Astrocyte (in vitro differentiated cells and primary cell): ENCODE results near the gene ADRA2C. TPM values are rescaled to one million over a fixed set of nuclear protein-coding genes. Genes with fewer than 3 reads are reported as not detected.

ENCODE experiments used
- DNase-seq: peaks from one replicate; pipeline ENCODE4 v3.0.0-alpha.2; 2010; ENCODE audit warnings: low read depth
- FAIRE-seq: peaks from 2 replicates; lab custom pipeline; 2011; peaks lifted over from hg19 to GRCh38; lab: Jason Lieb, UNC
- H2AFZ ChIP-seq: 2 replicates; pipeline ENCODE4 v1.6.0; 2012; ENCODE audit warnings: low read depth, low read length, inconsistent platforms
- H3K27ac ChIP-seq: 2 replicates; pipeline ENCODE4 v1.5.1; 2011; ENCODE audit warnings: low read depth, low read length, inconsistent platforms
- H3K27me3 ChIP-seq: 2 replicates; pipeline ENCODE4 v1.6.0; 2011; ENCODE audit warnings: low read length, inconsistent platforms; ENCODE audit not compliant: insufficient read depth
- H3K36me3 ChIP-seq: 2 replicates; pipeline ENCODE4 v1.5.1; 2011; ENCODE audit warnings: low read length, inconsistent platforms; ENCODE audit not compliant: insufficient read depth
- H3K4me1 ChIP-seq: 2 replicates; pipeline ENCODE4 v1.5.1; 2011; ENCODE audit warnings: low read length, inconsistent platforms; ENCODE audit not compliant: insufficient read depth
- H3K4me2 ChIP-seq: 2 replicates; pipeline ENCODE4 v1.6.0; 2012; ENCODE audit warnings: low read length, inconsistent platforms
- H3K4me3 ChIP-seq: 2 replicates; pipeline ENCODE4 v1.5.1; 2011; ENCODE audit warnings: low read depth, mild to moderate bottlenecking, low read length, inconsistent platforms; ENCODE audit not compliant: insufficient read depth
- H3K79me2 ChIP-seq: 2 replicates; pipeline ENCODE4 v1.6.0; 2012; ENCODE audit warnings: mild to moderate bottlenecking, low read length, inconsistent platforms; ENCODE audit not compliant: insufficient read depth
- H3K9ac ChIP-seq: 2 replicates; pipeline ENCODE4 v1.6.0; 2012; ENCODE audit warnings: mild to moderate bottlenecking, low read length, inconsistent platforms
- H3K9me3 ChIP-seq: 2 replicates; pipeline ENCODE4 v1.5.1; 2012; ENCODE audit warnings: low read depth, mild to moderate bottlenecking, low read length, inconsistent platforms; ENCODE audit not compliant: insufficient read depth
- H4K20me1 ChIP-seq: 2 replicates; pipeline ENCODE4 v1.6.0; 2012; ENCODE audit warnings: low read length, inconsistent platforms; ENCODE audit not compliant: insufficient read depth
- H3K27ac Mint-ChIP-seq: one replicate; pipeline ENCODE4 v1.8.0; 2021; ENCODE audit warnings: mild to moderate bottlenecking, mixed read lengths; ENCODE audit not compliant: unreplicated experiment
- H3K27me3 Mint-ChIP-seq: one replicate; pipeline ENCODE4 v1.8.0; 2021; ENCODE audit warnings: low read depth, mixed read lengths; ENCODE audit not compliant: unreplicated experiment
- H3K36me3 Mint-ChIP-seq: one replicate; pipeline ENCODE4 v1.8.0; 2021; ENCODE audit warnings: low read depth, mixed read lengths; ENCODE audit not compliant: unreplicated experiment
- H3K4me1 Mint-ChIP-seq: one replicate; pipeline ENCODE4 v1.8.0; 2021; ENCODE audit warnings: low read depth, mixed read lengths; ENCODE audit not compliant: unreplicated experiment
- H3K4me3 Mint-ChIP-seq: one replicate; pipeline ENCODE4 v1.8.0; 2021; ENCODE audit warnings: mild to moderate bottlenecking, moderate library complexity, mixed read lengths; ENCODE audit not compliant: unreplicated experiment
- H3K9me3 Mint-ChIP-seq: one replicate; pipeline ENCODE4 v1.8.0; 2021; ENCODE audit warnings: mild to moderate bottlenecking, mixed read lengths; ENCODE audit not compliant: unreplicated experiment
- EZH2 ChIP-seq: IDR thresholded peaks from 2 replicates; pipeline ENCODE4 v1.6.1; 2012; ENCODE audit warnings: mild to moderate bottlenecking, low read length, inconsistent platforms; ENCODE audit not compliant: insufficient read depth
- total RNA-seq: library from RNA; stranded (reverse); gene quantifications from 2 replicates; pipeline ENCODE4 v1.2.1, GENCODE V29; 2021
- TF ChIP-seq, protein P1 (sequence below): IDR thresholded peaks from 2 replicates; pipeline ENCODE4 v1.5.1; 2011; ENCODE audit warnings: low read depth, mild to moderate bottlenecking, inconsistent platforms, low read length, moderate library complexity; ENCODE audit not compliant: insufficient read depth

ADRA2C gene
- total RNA-seq, 1 donor from 2014 or later: 4.2 TPM

DNA sequence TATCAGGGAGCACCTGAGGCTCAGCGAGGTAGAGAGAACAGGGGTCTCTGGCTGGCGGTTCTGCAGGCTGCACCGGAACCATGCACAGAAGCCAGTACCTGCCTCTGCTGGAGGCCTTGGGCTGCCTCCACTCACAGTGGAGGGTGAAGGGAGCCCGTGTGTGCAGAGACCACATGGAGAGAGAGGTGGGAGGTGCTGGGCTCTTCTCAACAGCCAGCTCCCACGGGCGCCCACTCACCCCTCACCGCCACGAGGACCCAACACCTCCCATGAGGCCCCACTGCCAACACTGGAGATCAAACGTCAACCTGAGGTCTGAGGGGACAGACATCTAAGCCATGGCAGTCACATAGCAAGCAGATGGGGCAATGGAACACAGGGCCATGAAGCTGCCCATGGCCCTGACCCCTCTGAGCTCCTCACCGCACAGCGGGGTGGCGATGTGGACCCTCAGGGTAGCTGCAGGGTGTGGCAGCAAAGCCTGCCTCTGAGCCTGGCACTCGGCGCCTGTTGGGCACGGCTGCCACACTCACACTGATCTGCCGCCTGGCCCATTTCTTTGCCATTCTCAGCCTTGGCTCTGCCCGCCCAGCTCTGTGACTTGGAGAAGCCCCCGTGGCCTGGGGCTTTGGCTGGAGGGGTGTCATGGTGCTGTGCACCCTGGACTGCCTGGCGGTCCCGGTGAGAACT, 44.8 kb downstream of the ADRA2C start:
- Mint-ChIP-seq H3K9me3 (peaks cover 4% of the 10 kb centered on the region), H3K4me1 (no peaks in the 10 kb centered on the region), H3K36me3 (no peaks in the 10 kb centered on the region), H3K27me3 (peaks cover 48% of the 10 kb centered on the region), H3K4me3 (no peak overlapping the region), H3K27ac (no peak overlapping the region)
- Histone ChIP-seq H3K27ac (no peak overlapping the region), H3K9ac (no peak overlapping the region), H3K79me2 (no peaks in the 10 kb centered on the region), H4K20me1 (no peaks in the 10 kb centered on the region), H3K36me3 (no peaks in the 10 kb centered on the region), H3K9me3 (no peaks in the 10 kb centered on the region), H3K4me1 (no peaks in the 10 kb centered on the region), H3K4me2 (no peak overlapping the region), H3K27me3 (peaks cover 6% of the 10 kb centered on the region), H2AFZ (no peak overlapping the region), H3K4me3 (no peak overlapping the region)
- no peak for DNase-seq
- no peak for FAIRE-seq
- TF ChIP-seq, protein P1, sequence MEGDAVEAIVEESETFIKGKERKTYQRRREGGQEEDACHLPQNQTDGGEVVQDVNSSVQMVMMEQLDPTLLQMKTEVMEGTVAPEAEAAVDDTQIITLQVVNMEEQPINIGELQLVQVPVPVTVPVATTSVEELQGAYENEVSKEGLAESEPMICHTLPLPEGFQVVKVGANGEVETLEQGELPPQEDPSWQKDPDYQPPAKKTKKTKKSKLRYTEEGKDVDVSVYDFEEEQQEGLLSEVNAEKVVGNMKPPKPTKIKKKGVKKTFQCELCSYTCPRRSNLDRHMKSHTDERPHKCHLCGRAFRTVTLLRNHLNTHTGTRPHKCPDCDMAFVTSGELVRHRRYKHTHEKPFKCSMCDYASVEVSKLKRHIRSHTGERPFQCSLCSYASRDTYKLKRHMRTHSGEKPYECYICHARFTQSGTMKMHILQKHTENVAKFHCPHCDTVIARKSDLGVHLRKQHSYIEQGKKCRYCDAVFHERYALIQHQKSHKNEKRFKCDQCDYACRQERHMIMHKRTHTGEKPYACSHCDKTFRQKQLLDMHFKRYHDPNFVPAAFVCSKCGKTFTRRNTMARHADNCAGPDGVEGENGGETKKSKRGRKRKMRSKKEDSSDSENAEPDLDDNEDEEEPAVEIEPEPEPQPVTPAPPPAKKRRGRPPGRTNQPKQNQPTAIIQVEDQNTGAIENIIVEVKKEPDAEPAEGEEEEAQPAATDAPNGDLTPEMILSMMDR: no peak
- no peak for TF ChIP-seq EZH2

DNA sequence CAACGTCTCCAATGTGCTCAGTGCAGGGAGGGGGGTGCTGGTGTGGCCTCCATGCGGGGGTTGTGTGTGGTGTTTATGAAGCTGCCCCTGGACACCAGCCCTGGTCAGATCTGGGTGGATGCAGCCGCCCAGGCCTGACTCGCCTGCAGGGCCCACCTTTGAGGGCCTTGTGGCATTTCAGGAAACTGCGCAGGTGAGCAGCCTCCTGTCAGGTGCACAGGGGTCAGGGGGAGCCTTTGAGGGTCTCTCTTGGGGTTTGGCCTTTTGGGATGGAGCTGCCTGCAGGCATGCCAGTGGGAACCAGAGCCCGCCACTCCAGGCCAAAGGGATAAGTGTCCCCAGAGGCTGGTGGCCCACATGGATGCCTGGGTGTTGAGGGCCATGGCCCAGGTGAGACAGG, 45.4 kb downstream of the ADRA2C start:
- H3K27ac Mint-ChIP-seq: no peak overlapping the region
- no peaks in the 10 kb centered on the region for H4K20me1 ChIP-seq
- no peak for DNase-seq
- peaks cover 43% of the 10 kb centered on the region for H3K27me3 Mint-ChIP-seq
- H3K79me2 ChIP-seq: no peaks in the 10 kb centered on the region
- H3K4me3 ChIP-seq: no peak overlapping the region
- peaks cover 4% of the 10 kb centered on the region for H3K9me3 Mint-ChIP-seq
- peaks cover 6% of the 10 kb centered on the region for H3K27me3 ChIP-seq
- FAIRE-seq: no peak
- no peaks in the 10 kb centered on the region for H3K36me3 Mint-ChIP-seq
- TF ChIP-seq, protein P1: no peak
- no peak for TF ChIP-seq EZH2
- H3K27ac ChIP-seq: no peak overlapping the region
- H3K4me1 Mint-ChIP-seq: no peaks in the 10 kb centered on the region
- no peaks in the 10 kb centered on the region for H3K9me3 ChIP-seq
- no peak overlapping the region for H3K4me2 ChIP-seq
- no peak overlapping the region for H3K9ac ChIP-seq
- H2AFZ ChIP-seq: no peak overlapping the region
- no peaks in the 10 kb centered on the region for H3K4me1 ChIP-seq
- H3K4me3 Mint-ChIP-seq: no peak overlapping the region
- no peaks in the 10 kb centered on the region for H3K36me3 ChIP-seq

DNA sequence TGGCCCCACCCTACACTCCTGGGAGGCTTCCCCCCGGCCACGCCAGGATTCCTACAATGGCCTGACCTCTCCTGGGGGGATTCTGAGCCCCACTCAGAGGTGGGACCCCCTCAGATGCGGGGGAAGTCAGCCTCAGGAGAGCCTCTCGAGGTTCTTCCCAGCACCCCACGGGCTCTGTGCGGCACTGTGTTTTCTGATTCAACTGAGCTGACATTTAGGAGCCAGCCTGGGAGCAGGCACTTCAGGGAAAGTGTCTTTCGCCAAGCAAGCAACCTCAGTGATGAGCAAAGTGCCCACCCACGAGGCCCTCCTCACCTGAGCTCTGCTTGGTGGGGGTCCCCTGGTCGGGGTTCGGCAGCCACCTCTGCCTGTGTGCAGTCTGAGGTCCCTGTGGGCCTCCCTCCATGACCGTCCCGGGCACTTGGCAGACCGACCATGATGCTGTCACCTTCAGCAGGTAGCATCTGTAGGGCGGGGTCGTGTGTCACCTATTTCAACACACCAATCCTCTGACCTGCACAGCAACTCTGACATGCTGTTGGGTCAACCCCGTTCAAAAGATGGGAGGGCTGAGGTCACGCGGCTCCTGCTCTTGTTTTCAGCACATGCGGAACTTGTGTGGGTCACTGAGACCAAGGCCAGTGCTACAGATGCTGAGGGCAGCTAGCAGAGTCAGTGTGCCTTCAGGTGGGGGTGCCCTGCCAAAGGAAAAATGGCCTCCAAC, 46.2 kb downstream of the ADRA2C start:
- H3K9me3 Mint-ChIP-seq: peaks cover 4% of the 10 kb centered on the region
- H3K27ac Mint-ChIP-seq: no peak overlapping the region
- Histone ChIP-seq H3K27me3 (peaks cover 6% of the 10 kb centered on the region), H3K4me3 (no peak overlapping the region), H3K79me2 (no peaks in the 10 kb centered on the region), H3K4me1 (no peaks in the 10 kb centered on the region), H3K4me2 (no peak overlapping the region), H3K36me3 (no peaks in the 10 kb centered on the region), H3K9ac (no peak overlapping the region), H3K9me3 (no peaks in the 10 kb centered on the region), H3K27ac (no peak overlapping the region), H2AFZ (no peak overlapping the region), H4K20me1 (no peaks in the 10 kb centered on the region)
- FAIRE-seq (no peak), DNase-seq (no peak)
- H3K4me3 Mint-ChIP-seq: no peak overlapping the region
- TF ChIP-seq, protein P1: no peak
- TF ChIP-seq EZH2: no peak
- peaks cover 41% of the 10 kb centered on the region for H3K27me3 Mint-ChIP-seq
- H3K36me3 Mint-ChIP-seq: no peaks in the 10 kb centered on the region
- H3K4me1 Mint-ChIP-seq: no peaks in the 10 kb centered on the region
